Stomach smooth muscle (tissue), 2 donors: ENCODE measurements around the gene PPAT.

Experiments used
- H3K27ac ChIP-seq: one replicate; pipeline ENCODE4 v1.7.0; 2013; ENCODE audit warnings: mild to moderate bottlenecking, low read length, inconsistent platforms
- H3K27me3 ChIP-seq, 2 donors: one replicate each; pipeline ENCODE4 v1.7.0; 2013; ENCODE audit warnings: low read length in 2 of 2; ENCODE audit not compliant: insufficient read depth in 2 of 2, control insufficient read depth in 1 of 2
- H3K36me3 ChIP-seq, 2 donors: one replicate each; pipeline ENCODE4 v1.7.0; 2013; ENCODE audit warnings: low read length in 2 of 2; ENCODE audit not compliant: control insufficient read depth in 2 of 2, insufficient read depth in 2 of 2
- H3K4me1 ChIP-seq: one replicate; pipeline ENCODE4 v1.7.0; 2013; ENCODE audit warnings: low read length; ENCODE audit not compliant: control insufficient read depth, insufficient read depth
- H3K4me3 ChIP-seq, 2 donors: one replicate each; pipeline ENCODE4 v1.7.0; 2013; ENCODE audit warnings: low read length in 2 of 2
- H3K9ac ChIP-seq, 2 donors: one replicate each; pipeline ENCODE4 v1.7.0; 2013; ENCODE audit warnings: low read length in 2 of 2, mild to moderate bottlenecking in 1 of 2
- H3K9me3 ChIP-seq, 2 donors: one replicate each; pipeline ENCODE4 v1.7.0; 2013; ENCODE audit warnings: low read length in 2 of 2; ENCODE audit not compliant: control insufficient read depth in 2 of 2
- donor health status: healthy.
- donor health status: Pancreatic carcinoma.

Gene PPAT

GRCh38 chr4:56414135-56414670 is 21.2 kb downstream of the PPAT start:
- Histone ChIP-seq H3K27me3 (no peaks in the 10 kb centered on the region), H3K9me3 (no peaks in the 10 kb centered on the region), H3K36me3 (no peaks in the 10 kb centered on the region), H3K27ac (no peak overlapping the region), H3K4me1 (no peaks in the 10 kb centered on the region), H3K4me3 (no peak overlapping the region), H3K9ac (no peak overlapping the region)

GRCh38 chr4:56410247-56411062 is 25.0 kb downstream of the PPAT start:
- H3K27me3 ChIP-seq, result no peaks in the 10 kb centered on the region
- no peak overlapping the region for H3K27ac ChIP-seq
- H3K36me3 ChIP-seq, result peaks cover 0 to under 1% of the 10 kb centered on the region in 2 donors
- no peaks in the 10 kb centered on the region for H3K4me1 ChIP-seq
- no peaks in the 10 kb centered on the region for H3K9me3 ChIP-seq
- peak overlapping the region; percentile 52 to 67 for H3K4me3 ChIP-seq
- H3K9ac ChIP-seq, result peak overlapping the region; percentile 2 to 39

GRCh38 chr4:56409511-56410090 is 25.8 kb downstream of the PPAT start:
- Histone ChIP-seq H3K27ac (no peak overlapping the region), H3K4me3 (peak overlapping the region in 1 of 2 donors; percentile 67)

GRCh38 chr4:56408978-56409377 is 26.4 kb downstream of the PPAT start:
- no peak overlapping the region for H3K27ac ChIP-seq
- H3K4me1 ChIP-seq, result no peaks in the 10 kb centered on the region
- no peak overlapping the region for H3K4me3 ChIP-seq
- no peaks in the 10 kb centered on the region for H3K9me3 ChIP-seq
- H3K9ac ChIP-seq, result no peak overlapping the region
- no peaks in the 10 kb centered on the region for H3K27me3 ChIP-seq
- H3K36me3 ChIP-seq, result peaks cover 0 to 4% of the 10 kb centered on the region in 2 donors

More at GRCh38 chr4:56409511-56410090, 25.8 kb downstream of the PPAT start:
- Histone ChIP-seq H3K27me3 (no peaks in the 10 kb centered on the region), H3K36me3 (peaks cover 0 to 4% of the 10 kb centered on the region in 2 donors), H3K9ac (peak overlapping the region in 1 of 2 donors; percentile 39), H3K9me3 (no peaks in the 10 kb centered on the region), H3K4me1 (no peaks in the 10 kb centered on the region)

DNA sequence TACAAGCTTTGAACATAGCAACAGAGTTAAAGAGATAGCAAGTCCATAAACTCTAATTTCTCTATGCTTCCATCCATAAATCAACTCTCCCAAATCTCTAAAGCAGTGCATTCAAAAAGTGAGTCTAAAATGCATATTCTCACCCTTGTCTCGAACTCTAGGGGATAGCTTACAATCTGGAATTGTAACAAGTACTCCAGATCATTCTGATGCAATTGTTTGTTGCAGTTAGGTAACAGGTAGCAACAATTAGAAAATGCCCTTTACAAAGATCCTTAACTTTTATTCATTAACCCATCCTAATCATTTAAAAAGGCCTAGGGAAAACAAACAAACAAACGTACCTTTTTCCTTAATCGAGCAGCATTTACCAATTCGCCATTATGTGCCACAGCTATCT is 29.3 kb downstream of the PPAT start:
- Histone ChIP-seq H3K36me3 (peaks cover 0 to 4% of the 10 kb centered on the region in 2 donors), H3K27ac (no peak overlapping the region), H3K4me3 (no peak overlapping the region), H3K27me3 (no peaks in the 10 kb centered on the region), H3K9me3 (no peaks in the 10 kb centered on the region), H3K4me1 (no peaks in the 10 kb centered on the region), H3K9ac (no peak overlapping the region)

- Histone ChIP-seq H3K27me3 (no peaks in the 10 kb centered on the region), H3K4me1 (no peaks in the 10 kb centered on the region), H3K9me3 (no peaks in the 10 kb centered on the region), H3K4me3 (no peak overlapping the region), H3K36me3 (peaks cover 3 to 4% of the 10 kb centered on the region in 2 donors), H3K9ac (no peak overlapping the region), H3K27ac (no peak overlapping the region)
Observed at GRCh38 chr4:56405016-56405415, 30.4 kb downstream of the PPAT start.

- no peaks in the 10 kb centered on the region for H3K4me1 ChIP-seq
- no peak overlapping the region for H3K9ac ChIP-seq
- no peaks in the 10 kb centered on the region for H3K9me3 ChIP-seq
Observed at GRCh38 chr4:56400560-56400959, 34.9 kb downstream of the PPAT start.

GRCh38 chr4:56391270-56391669 is 44.1 kb downstream of the PPAT start:
- no peak overlapping the region for H3K9ac ChIP-seq
- H3K27ac ChIP-seq, result no peak overlapping the region
- peaks cover 0 to 1% of the 10 kb centered on the region in 2 donors for H3K36me3 ChIP-seq
- no peaks in the 10 kb centered on the region for H3K27me3 ChIP-seq
- H3K4me3 ChIP-seq, result no peak overlapping the region
- peaks cover 8% of the 10 kb centered on the region for H3K4me1 ChIP-seq
- H3K9me3 ChIP-seq, result no peaks in the 10 kb centered on the region

More at GRCh38 chr4:56400560-56400959, 34.9 kb downstream of the PPAT start:
- Histone ChIP-seq H3K27me3 (no peaks in the 10 kb centered on the region), H3K36me3 (peaks cover 3 to 5% of the 10 kb centered on the region in 2 donors), H3K27ac (no peak overlapping the region), H3K4me3 (no peak overlapping the region)

GRCh38 chr4:56389558-56389957 is 45.9 kb downstream of the PPAT start:
- H3K9me3 ChIP-seq, result no peaks in the 10 kb centered on the region

DNA sequence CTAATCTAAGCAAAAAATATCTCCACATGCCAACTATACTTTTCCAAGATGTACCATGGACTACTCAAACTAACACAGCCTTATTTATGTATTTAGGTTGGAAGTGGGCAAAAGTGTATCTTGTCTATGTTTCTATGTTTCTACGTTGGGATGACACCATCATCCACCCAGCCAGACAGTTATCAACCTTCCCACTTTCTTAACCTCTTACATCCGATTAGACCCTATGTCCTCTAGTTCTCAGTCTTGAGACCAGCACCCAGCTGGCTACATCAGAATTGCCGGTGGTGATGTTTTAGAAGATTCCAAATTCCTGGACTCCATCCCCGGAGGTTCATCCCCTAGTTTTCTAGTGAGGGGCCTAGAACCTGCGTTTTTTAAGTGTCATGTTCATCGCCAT is 47.1 kb downstream of the PPAT start:
- peaks cover 8% of the 10 kb centered on the region for H3K4me1 ChIP-seq
- H3K9me3 ChIP-seq, result no peaks in the 10 kb centered on the region
- no peak overlapping the region for H3K27ac ChIP-seq
- H3K27me3 ChIP-seq, result no peaks in the 10 kb centered on the region
- H3K36me3 ChIP-seq, result no peaks in the 10 kb centered on the region
- H3K4me3 ChIP-seq, result peak overlapping the region; percentile 92 to 95
- H3K9ac ChIP-seq, result peak overlapping the region; percentile 89 to 98

More at GRCh38 chr4:56389558-56389957, 45.9 kb downstream of the PPAT start:
- peaks cover 8% of the 10 kb centered on the region for H3K4me1 ChIP-seq
- H3K27me3 ChIP-seq, result no peaks in the 10 kb centered on the region
- no peaks in the 10 kb centered on the region for H3K36me3 ChIP-seq
- no peak overlapping the region for H3K27ac ChIP-seq
- H3K4me3 ChIP-seq, result no peak overlapping the region
- H3K9ac ChIP-seq, result no peak overlapping the region
